DND-41 (cell line): ENCODE data around the gene WDR47.

Source experiments
- ATAC-seq: fragments of 200-7000 bp; cut with Tn5 transposase; 3 replicates; pipeline ENCODE4 v1.9.1; 2021; ENCODE audit warnings: low read depth; ENCODE audit not compliant: insufficient read depth
- DNase-seq: peaks from one replicate; pipeline ENCODE4 v3.0.0-alpha.2; 2020
- H2AFZ ChIP-seq: 2 replicates; pipeline ENCODE4 v1.6.0; 2012; ENCODE audit warnings: low read depth, low read length
- H3K27ac ChIP-seq: 2 replicates; pipeline ENCODE4 v1.5.1; 2012; ENCODE audit warnings: low read length, inconsistent platforms
- H3K27me3 ChIP-seq: fragments of 200-600 bp; sonication (generic); 2 replicates; pipeline ENCODE4 v1.6.0; 2012; ENCODE audit warnings: low read length, mild to moderate bottlenecking, inconsistent platforms; ENCODE audit not compliant: insufficient read depth, poor library complexity
- H3K36me3 ChIP-seq: 2 replicates; pipeline ENCODE4 v1.5.1; 2012; ENCODE audit warnings: low read length, inconsistent platforms; ENCODE audit not compliant: insufficient read depth
- H3K4me1 ChIP-seq: 2 replicates; pipeline ENCODE4 v1.5.1; 2012; ENCODE audit warnings: mild to moderate bottlenecking, low read length; ENCODE audit not compliant: insufficient read depth
- H3K4me2 ChIP-seq: 2 replicates; pipeline ENCODE4 v1.6.0; 2012; ENCODE audit warnings: mild to moderate bottlenecking, moderate library complexity, low read length, inconsistent platforms; ENCODE audit not compliant: insufficient read depth
- H3K4me3 ChIP-seq, 2 experiments: fragments of 200-600 bp in 1 of 2; shearing (Covaris generic) in 1 of 2; 2 replicates each; pipeline ENCODE4 v1.5.1; 2012 to 2016; ENCODE audit warnings: inconsistent platforms in 2 of 2, low read length in 2 of 2, mild to moderate bottlenecking in 2 of 2, low read depth in 1 of 2, moderate library complexity in 1 of 2
- H3K79me2 ChIP-seq: 2 replicates; pipeline ENCODE4 v1.6.0; 2012; ENCODE audit warnings: low read length, inconsistent platforms; ENCODE audit not compliant: insufficient read depth
- H3K9ac ChIP-seq: 2 replicates; pipeline ENCODE4 v1.6.0; 2012; ENCODE audit warnings: low read depth, mild to moderate bottlenecking, inconsistent platforms, low read length, moderate library complexity
- H3K9me3 ChIP-seq: 2 replicates; pipeline ENCODE4 v1.5.1; 2012; ENCODE audit warnings: low read length, moderate library complexity, mild to moderate bottlenecking, inconsistent platforms; ENCODE audit not compliant: insufficient read depth, severe bottlenecking
- H4K20me1 ChIP-seq: 2 replicates; pipeline ENCODE4 v1.6.0; 2012; ENCODE audit warnings: low read length; ENCODE audit not compliant: insufficient read depth
- EZH2 ChIP-seq: IDR thresholded peaks from 3 replicates; pipeline ENCODE4 v1.6.1; 2012; ENCODE audit warnings: borderline replicate concordance, low read depth, mild to moderate bottlenecking, moderate library complexity, low read length, inconsistent platforms; ENCODE audit not compliant: severe bottlenecking
- TF ChIP-seq, protein P1 (sequence below): IDR thresholded peaks from 2 replicates; pipeline ENCODE4 v1.5.1; 2012; ENCODE audit warnings: borderline replicate concordance, low read length, moderate library complexity, mild to moderate bottlenecking; ENCODE audit not compliant: poor library complexity, severe bottlenecking; ENCODE audit errors: extremely low read depth

The WDR47 gene

DNA sequence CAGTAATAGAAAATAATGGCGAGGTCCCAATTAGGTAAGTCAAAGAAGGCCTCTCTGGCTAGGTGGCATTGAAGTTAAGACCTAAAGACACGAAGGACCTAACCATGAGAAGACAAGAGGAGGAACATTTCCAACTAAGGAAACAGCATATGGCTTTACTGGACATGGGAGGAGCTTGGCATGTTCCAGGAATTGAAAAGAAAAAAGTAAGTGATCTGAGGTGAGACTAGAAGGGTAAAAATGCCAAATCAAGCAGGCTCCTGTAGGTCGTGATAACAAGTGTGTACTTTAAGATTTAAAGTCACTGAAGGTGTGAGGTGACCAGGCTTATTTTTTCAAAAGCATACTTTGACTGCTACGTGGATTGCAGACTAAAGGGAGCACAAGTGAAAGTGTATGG, 65.2 kb downstream of the WDR47 start:
- Histone ChIP-seq H3K4me2 (no peak overlapping the region), H4K20me1 (no peaks in the 10 kb centered on the region), H3K27me3 (no peaks in the 10 kb centered on the region), H3K4me1 (no peaks in the 10 kb centered on the region), H3K79me2 (no peaks in the 10 kb centered on the region), H3K36me3 (peaks cover 30% of the 10 kb centered on the region), H3K4me3 (no peak overlapping the region), H3K27ac (no peak overlapping the region), H3K9me3 (no peaks in the 10 kb centered on the region), H2AFZ (no peak overlapping the region), H3K9ac (no peak overlapping the region)
- no peak for ATAC-seq
- no peak for DNase-seq
- TF ChIP-seq, protein P1, sequence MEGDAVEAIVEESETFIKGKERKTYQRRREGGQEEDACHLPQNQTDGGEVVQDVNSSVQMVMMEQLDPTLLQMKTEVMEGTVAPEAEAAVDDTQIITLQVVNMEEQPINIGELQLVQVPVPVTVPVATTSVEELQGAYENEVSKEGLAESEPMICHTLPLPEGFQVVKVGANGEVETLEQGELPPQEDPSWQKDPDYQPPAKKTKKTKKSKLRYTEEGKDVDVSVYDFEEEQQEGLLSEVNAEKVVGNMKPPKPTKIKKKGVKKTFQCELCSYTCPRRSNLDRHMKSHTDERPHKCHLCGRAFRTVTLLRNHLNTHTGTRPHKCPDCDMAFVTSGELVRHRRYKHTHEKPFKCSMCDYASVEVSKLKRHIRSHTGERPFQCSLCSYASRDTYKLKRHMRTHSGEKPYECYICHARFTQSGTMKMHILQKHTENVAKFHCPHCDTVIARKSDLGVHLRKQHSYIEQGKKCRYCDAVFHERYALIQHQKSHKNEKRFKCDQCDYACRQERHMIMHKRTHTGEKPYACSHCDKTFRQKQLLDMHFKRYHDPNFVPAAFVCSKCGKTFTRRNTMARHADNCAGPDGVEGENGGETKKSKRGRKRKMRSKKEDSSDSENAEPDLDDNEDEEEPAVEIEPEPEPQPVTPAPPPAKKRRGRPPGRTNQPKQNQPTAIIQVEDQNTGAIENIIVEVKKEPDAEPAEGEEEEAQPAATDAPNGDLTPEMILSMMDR, result no peak
- no peak for TF ChIP-seq EZH2

DNA sequence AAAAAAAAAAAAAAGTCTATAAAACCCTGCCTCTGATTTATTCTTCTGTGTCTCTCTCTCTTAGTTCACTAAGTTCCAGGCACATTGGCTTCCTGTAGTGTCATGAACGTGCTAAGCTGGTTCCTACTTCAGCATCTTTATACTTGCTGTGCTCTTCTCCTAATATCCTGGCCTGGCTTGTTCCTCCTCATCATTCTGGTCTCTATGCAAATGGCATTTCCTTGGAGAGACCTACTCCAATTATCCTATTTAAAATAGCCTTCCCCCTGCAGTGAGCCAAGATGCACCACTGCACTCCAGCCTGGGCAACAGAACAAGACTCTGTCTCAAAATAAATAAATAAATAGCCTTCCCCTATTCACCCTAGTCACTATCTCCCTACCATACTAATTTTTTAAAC, 69.0 kb downstream of the WDR47 start:
- Histone ChIP-seq H4K20me1 (no peaks in the 10 kb centered on the region), H3K4me2 (no peak overlapping the region), H2AFZ (no peak overlapping the region), H3K4me3 (no peak overlapping the region), H3K79me2 (no peaks in the 10 kb centered on the region), H3K9me3 (no peaks in the 10 kb centered on the region), H3K27ac (no peak overlapping the region), H3K9ac (no peak overlapping the region), H3K27me3 (no peaks in the 10 kb centered on the region), H3K4me1 (no peaks in the 10 kb centered on the region), H3K36me3 (peaks cover 36% of the 10 kb centered on the region; the same call in 1 of the 2 replicates)
- ATAC-seq (no peak), DNase-seq (no peak)
- TF ChIP-seq, protein P1, result no peak
- no peak for TF ChIP-seq EZH2

DNA sequence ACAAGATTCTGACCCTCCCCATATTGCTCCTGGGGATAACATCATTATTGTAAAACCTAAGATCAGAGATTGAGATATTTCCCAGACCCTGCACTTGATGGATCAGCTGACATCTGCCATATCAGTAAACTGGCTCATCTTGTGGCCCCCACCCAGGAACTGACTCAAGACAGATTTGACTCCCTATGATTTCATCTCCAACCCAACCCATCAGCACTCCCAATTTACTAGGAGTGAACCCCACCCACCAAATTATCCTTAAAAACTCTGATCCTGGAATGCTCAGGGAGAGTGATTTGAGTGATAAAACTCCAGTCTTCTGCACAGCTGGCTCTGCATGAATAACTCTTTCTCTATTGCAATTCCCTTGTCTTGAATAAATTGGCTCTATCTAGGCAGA, 72.6 kb downstream of the WDR47 start:
- Histone ChIP-seq H3K4me2 (no peak overlapping the region), H2AFZ (no peak overlapping the region), H4K20me1 (no peaks in the 10 kb centered on the region), H3K27me3 (no peaks in the 10 kb centered on the region), H3K27ac (no peak overlapping the region), H3K9me3 (no peaks in the 10 kb centered on the region), H3K9ac (no peak overlapping the region), H3K79me2 (no peaks in the 10 kb centered on the region), H3K4me1 (no peaks in the 10 kb centered on the region), H3K36me3 (peaks cover 20% of the 10 kb centered on the region; the same call in 1 of the 2 replicates), H3K4me3 (no peak overlapping the region)
- ATAC-seq (no peak), DNase-seq (no peak)
- no peak for TF ChIP-seq EZH2
- TF ChIP-seq, protein P1, result no peak

DNA sequence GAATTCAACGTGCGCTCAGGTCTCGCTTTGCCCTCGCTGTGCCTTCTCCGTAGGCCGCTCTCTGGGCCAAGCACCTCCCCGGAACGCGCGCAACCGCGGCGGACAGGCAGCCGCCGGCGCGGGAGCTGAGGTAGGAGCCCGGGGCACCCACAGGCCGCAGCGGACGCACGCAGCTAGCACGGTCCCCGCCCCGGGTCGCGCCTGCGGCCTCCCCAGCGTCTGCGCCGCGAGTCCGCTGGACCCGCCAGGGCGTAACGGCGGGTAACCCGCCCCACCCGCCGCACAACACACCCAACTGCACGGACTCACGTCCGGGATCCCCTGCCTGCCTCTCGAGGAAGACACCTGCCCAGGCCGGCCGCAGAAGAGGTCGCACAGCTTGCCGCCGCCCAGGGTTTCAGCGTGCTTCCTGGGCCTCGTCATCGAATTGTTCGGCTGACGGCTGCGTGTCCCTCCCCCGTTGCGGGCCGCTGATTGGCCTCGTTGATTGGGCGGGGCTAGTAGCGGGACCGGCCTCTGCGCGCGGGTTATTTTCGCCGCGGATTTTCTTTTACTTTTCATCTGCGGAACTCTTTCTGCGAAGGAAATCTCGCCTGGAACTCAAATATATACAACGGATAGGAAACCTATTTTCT, 78.7 kb downstream of the WDR47 start, which contains the start of gene CLCC1:
Gene CLCC1, minus strand, starts transcription at position 433 of the 635 bp plus-strand sequence. CDS start 13,047 bp downstream, outside the sequence.
- peak within 1 kb of the TSS; percentile 59 for H3K27ac ChIP-seq

More for the DNA sequence above, 78.7 kb downstream of the WDR47 start, which contains the start of gene CLCC1:
- peaks cover 18% of the 10 kb centered on the region for H3K4me1 ChIP-seq
- peak within 1 kb of the TSS; percentile 76 for H3K4me2 ChIP-seq
- no peaks in the 10 kb centered on the region for H3K9me3 ChIP-seq
- H2AFZ ChIP-seq, result peak within 1 kb of the TSS; percentile 74
- no peaks in the 10 kb centered on the region for H3K36me3 ChIP-seq
- H4K20me1 ChIP-seq, result peaks cover 19% of the 10 kb centered on the region
- H3K4me3 ChIP-seq, result peak within 1 kb of the TSS; percentile 33 to 74; a peak in 3 of 4 replicates
- H3K9ac ChIP-seq, result peak within 1 kb of the TSS; percentile 71
- peak; percentile 88 for ATAC-seq
- peaks cover 32% of the 10 kb centered on the region for H3K27me3 ChIP-seq
- TF ChIP-seq, protein P1, result no peak
- TF ChIP-seq EZH2, result no peak
- H3K79me2 ChIP-seq, result no peaks in the 10 kb centered on the region
- peak; percentile 80 for DNase-seq
